Endothelial cell of umbilical vein (primary cell): ENCODE measurements around the gene EREG. TPM values are rescaled to one million over a fixed set of nuclear protein-coding genes. Genes with fewer than 3 reads are reported as not detected.

ENCODE experiments used
- BruUV-seq: library from RNA; stranded (reverse); fragments of 400-500 nt; replicated peaks from 2 replicates; lab custom pipeline; 2021; lab: Mats Ljungman, UMichigan
- CTCF ChIA-PET: fragments of 300-600, 350-600 bp; sonication (Branson Sonifier 250); formaldehyde crosslinking; loops from one replicate; lab custom pipeline; 2021; ENCODE audit warnings: antibody characterized with exemption, inconsistent platforms; lab: Charles Lee
- POLR2A ChIA-PET: fragments of 300-600, 350-600 bp; sonication (Branson Sonifier 250); formaldehyde crosslinking; loops from one replicate; lab custom pipeline; 2021; ENCODE audit warnings: antibody characterized with exemption, inconsistent platforms; lab: Charles Lee
- DNase-seq: peaks from one replicate; pipeline ENCODE4 v3.0.0-alpha.2; 2011; ENCODE audit warnings: low read depth, low spot score
- FAIRE-seq: peaks from 2 replicates; lab custom pipeline; 2011; peaks lifted over from hg19 to GRCh38; lab: Jason Lieb, UNC
- H2AFZ ChIP-seq: 2 replicates; pipeline ENCODE4 v1.6.0; 2012; ENCODE audit warnings: low read depth, low read length, control low read depth, inconsistent platforms
- H3K27ac ChIP-seq: 2 replicates; pipeline ENCODE4 v1.5.1; 2011; ENCODE audit warnings: low read depth, mild to moderate bottlenecking, control low read depth, low read length, moderate library complexity; ENCODE audit not compliant: insufficient read depth
- H3K27me3 ChIP-seq, 2 experiments: 2 replicates each; pipeline versions ENCODE4 v1.6.0 to v1.6.1; 2011; ENCODE audit warnings: low read length in 2 of 2, mixed read lengths in 1 of 2; ENCODE audit not compliant: control insufficient read depth in 2 of 2, insufficient read depth in 2 of 2
- H3K36me3 ChIP-seq, 2 experiments: 2 replicates in 1 of 2; 3 replicates in 1 of 2; pipeline ENCODE4 v1.5.1; 2011; ENCODE audit warnings: low read length in 2 of 2, mild to moderate bottlenecking in 1 of 2, moderate library complexity in 1 of 2; ENCODE audit not compliant: control insufficient read depth in 2 of 2, insufficient read depth in 2 of 2; ENCODE audit errors: extremely low read depth in 1 of 2
- H3K4me1 ChIP-seq: 3 replicates; pipeline ENCODE4 v1.5.1; 2011; ENCODE audit warnings: mild to moderate bottlenecking, low read length; ENCODE audit not compliant: control insufficient read depth, insufficient read depth; ENCODE audit errors: extremely low read depth
- H3K4me2 ChIP-seq: 2 replicates; pipeline ENCODE4 v1.6.1; 2011; ENCODE audit warnings: low read length, control low read depth, mixed read lengths; ENCODE audit not compliant: insufficient read depth
- H3K4me3 ChIP-seq, 3 experiments: fragments of 200-600 bp in 1 of 3; sonication (generic), shearing (Covaris generic) in 1 of 3; replicated peaks in 1 of 3; 2 replicates each; pipeline ENCODE4 v1.5.1; 2011 to 2016; ENCODE audit warnings: control low read depth in 3 of 3, low read length in 3 of 3, mild to moderate bottlenecking in 2 of 3, inconsistent platforms in 1 of 3, low read depth in 1 of 3, moderate library complexity in 1 of 3; ENCODE audit not compliant: insufficient read depth in 1 of 3
- H3K79me2 ChIP-seq: 2 replicates; pipeline ENCODE4 v1.6.0; 2012; ENCODE audit warnings: low read length, inconsistent platforms; ENCODE audit not compliant: control insufficient read depth, insufficient read depth
- H3K9ac ChIP-seq: replicated peaks from 2 replicates; pipeline ENCODE3; 2011; ENCODE audit warnings: low read length, control low read depth; ENCODE audit not compliant: insufficient read depth; ENCODE audit errors: extremely low read depth
- H3K9me1 ChIP-seq: replicated peaks from 3 replicates; pipeline ENCODE4 v1.6.0; 2011; ENCODE audit warnings: mild to moderate bottlenecking, low read length; ENCODE audit not compliant: control insufficient read depth, insufficient read depth; ENCODE audit errors: extremely low read depth
- H3K9me3 ChIP-seq: replicated peaks from 2 replicates; pipeline ENCODE4 v1.5.1; 2012; ENCODE audit warnings: low read length, inconsistent platforms; ENCODE audit not compliant: control insufficient read depth, insufficient read depth
- H4K20me1 ChIP-seq: replicated peaks from 2 replicates; pipeline ENCODE3; 2011; ENCODE audit warnings: mild to moderate bottlenecking, low read length; ENCODE audit not compliant: control insufficient read depth, insufficient read depth; ENCODE audit errors: extremely low read depth
- EZH2 ChIP-seq: IDR thresholded peaks from 2 replicates; pipeline ENCODE4 v1.6.1; 2012; ENCODE audit warnings: borderline replicate concordance, low read depth, mild to moderate bottlenecking, moderate library complexity, low read length, inconsistent platforms; ENCODE audit not compliant: severe bottlenecking
- FOS ChIP-seq: IDR thresholded peaks from 2 replicates; pipeline ENCODE4 v1.6.1; 2011; ENCODE audit warnings: mild to moderate bottlenecking, low read length, moderate library complexity, borderline replicate concordance; ENCODE audit not compliant: insufficient read depth
- GATA2 ChIP-seq: IDR thresholded peaks from 2 replicates; pipeline ENCODE4 v1.7.0; 2011; ENCODE audit warnings: low read depth, mild to moderate bottlenecking, moderate library complexity, mixed read lengths, low read length; ENCODE audit not compliant: insufficient read length, insufficient read depth
- JUN ChIP-seq: IDR thresholded peaks from 2 replicates; pipeline ENCODE4 v1.6.1; 2011; ENCODE audit warnings: borderline replicate concordance, low read depth; ENCODE audit not compliant: insufficient read length, insufficient read depth
- MYC ChIP-seq: IDR thresholded peaks from one replicate; pipeline ENCODE4 v1.6.1; 2011; ENCODE audit warnings: mild to moderate bottlenecking, low read depth, low read length
- POLR2A ChIP-seq: IDR thresholded peaks from 2 replicates; pipeline ENCODE4 v1.6.1; 2012; ENCODE audit warnings: low read depth, mild to moderate bottlenecking, control low read depth, low read length
- POLR2AphosphoS5 ChIP-seq: IDR thresholded peaks from 2 replicates; pipeline ENCODE4 v1.6.1; 2012; ENCODE audit warnings: low read depth, mild to moderate bottlenecking, control low read depth, low read length, moderate library complexity; ENCODE audit not compliant: insufficient read depth
- dilution Hi-C: fragments of 300-500 bp; cut with MboI; formaldehyde crosslinking; loops from one replicate; pipeline ENCODE4 v1.15.0; 2019; ENCODE audit warnings: low sequenced_read_pairs; ENCODE audit not compliant: extremely low pct_ligation_motif_present
- intact Hi-C: fragments of 100-400 bp; cut with micrococcal nuclease; formaldehyde crosslinking; loops from one replicate; pipeline ENCODE4 v1.10.0; 2022
- polyA plus RNA-seq, 4 experiments: library from polyadenylated mRNA; depleted of rRNA in 3 of 4; stranded (reverse) in 3 of 4; unstranded in 1 of 4; fragments of >200 nt; gene quantifications; 2 replicates each; pipeline versions ENCODE4 v1.2.1 to v1.2.3, GENCODE V29; 2011 to 2012; ENCODE audit warnings: missing spikeins in 1 of 4
- total RNA-seq: library from RNA; stranded (reverse); gene quantifications from 2 replicates; pipeline ENCODE4 v1.2.3, GENCODE V29; 2021
- TF ChIP-seq, protein P1 (sequence below): IDR thresholded peaks from 2 replicates; pipeline ENCODE4 v1.6.1; 2011; ENCODE audit not compliant: insufficient read depth, insufficient read length
- TF ChIP-seq, protein P2 (sequence below), 2 donors: IDR thresholded peaks; 1 replicate in 1 of 2; 2 replicates in 1 of 2; pipeline ENCODE4 v1.5.1; 2011; ENCODE audit warnings: low read length in 2 of 2, mild to moderate bottlenecking in 2 of 2, moderate library complexity in 2 of 2, control low read depth in 1 of 2, inconsistent platforms in 1 of 2, low read depth in 1 of 2; ENCODE audit not compliant: insufficient read depth in 1 of 2; ENCODE audit errors: extremely low read depth in 1 of 2

The EREG gene
- total and polyA plus RNA-seq, 2 donors (not counting 3 experiments of a cell fraction or from before 2014, with no cell fraction given), result not detected

DNA sequence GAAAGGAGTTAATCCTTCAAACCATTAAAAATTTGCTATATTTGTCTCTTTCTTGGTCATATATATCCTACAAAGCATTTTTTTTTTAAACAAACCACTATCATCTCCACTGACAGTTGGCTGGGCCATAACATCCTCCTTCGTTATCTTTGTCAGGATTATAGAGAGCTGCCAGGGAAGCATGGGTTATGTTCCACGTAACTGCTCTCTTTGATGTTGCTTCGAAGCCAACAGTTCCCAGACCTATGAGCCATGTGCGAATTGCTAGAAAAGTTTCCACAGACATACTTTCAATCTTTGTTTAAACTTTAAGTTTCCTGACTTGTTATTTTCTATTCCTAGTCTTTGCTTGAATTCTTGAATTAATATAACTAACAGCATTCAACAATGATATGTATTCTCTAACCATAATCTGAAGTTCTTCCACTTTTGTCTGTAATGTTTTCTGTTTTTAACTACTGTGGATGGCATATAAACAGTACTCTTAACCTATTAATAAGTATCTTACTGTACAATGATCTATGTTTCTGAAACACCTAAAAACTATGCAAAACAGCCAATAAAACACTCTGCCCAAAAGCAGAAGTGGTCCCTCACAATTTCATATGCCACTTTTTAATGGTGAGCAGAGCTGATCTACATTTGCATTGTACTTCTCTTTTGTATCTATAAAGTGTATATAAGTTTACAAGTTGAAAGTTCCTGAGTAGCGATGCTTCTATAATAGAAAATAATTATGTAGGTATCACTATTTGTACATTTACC is 37.9 kb downstream of the EREG start:
- no TSS peak for BruUV-seq
- Histone ChIP-seq H3K27me3 (no peaks in the 10 kb centered on the region), H3K79me2 (no peaks in the 10 kb centered on the region), H4K20me1 (no peaks in the 10 kb centered on the region), H3K9ac (no peak overlapping the region), H3K27ac (no peak overlapping the region), H2AFZ (no peak overlapping the region), H3K4me3 (no peak overlapping the region), H3K9me3 (no peaks in the 10 kb centered on the region), H3K9me1 (no peaks in the 10 kb centered on the region), H3K4me2 (no peak overlapping the region), H3K36me3 (no peaks in the 10 kb centered on the region), H3K4me1 (no peaks in the 10 kb centered on the region)
- dilution Hi-C loops (no loop called here), intact Hi-C loops (no loop called here)
- DNase-seq (no peak), FAIRE-seq (no peak)
- no peak for TF ChIP-seq GATA2
- TF ChIP-seq, protein P1, sequence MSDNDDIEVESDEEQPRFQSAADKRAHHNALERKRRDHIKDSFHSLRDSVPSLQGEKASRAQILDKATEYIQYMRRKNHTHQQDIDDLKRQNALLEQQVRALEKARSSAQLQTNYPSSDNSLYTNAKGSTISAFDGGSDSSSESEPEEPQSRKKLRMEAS, result no peak
- TF ChIP-seq FOS, result no peak
- TF ChIP-seq, protein P2, sequence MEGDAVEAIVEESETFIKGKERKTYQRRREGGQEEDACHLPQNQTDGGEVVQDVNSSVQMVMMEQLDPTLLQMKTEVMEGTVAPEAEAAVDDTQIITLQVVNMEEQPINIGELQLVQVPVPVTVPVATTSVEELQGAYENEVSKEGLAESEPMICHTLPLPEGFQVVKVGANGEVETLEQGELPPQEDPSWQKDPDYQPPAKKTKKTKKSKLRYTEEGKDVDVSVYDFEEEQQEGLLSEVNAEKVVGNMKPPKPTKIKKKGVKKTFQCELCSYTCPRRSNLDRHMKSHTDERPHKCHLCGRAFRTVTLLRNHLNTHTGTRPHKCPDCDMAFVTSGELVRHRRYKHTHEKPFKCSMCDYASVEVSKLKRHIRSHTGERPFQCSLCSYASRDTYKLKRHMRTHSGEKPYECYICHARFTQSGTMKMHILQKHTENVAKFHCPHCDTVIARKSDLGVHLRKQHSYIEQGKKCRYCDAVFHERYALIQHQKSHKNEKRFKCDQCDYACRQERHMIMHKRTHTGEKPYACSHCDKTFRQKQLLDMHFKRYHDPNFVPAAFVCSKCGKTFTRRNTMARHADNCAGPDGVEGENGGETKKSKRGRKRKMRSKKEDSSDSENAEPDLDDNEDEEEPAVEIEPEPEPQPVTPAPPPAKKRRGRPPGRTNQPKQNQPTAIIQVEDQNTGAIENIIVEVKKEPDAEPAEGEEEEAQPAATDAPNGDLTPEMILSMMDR (IDR thresholded peaks at IDR 0.05; ENCODE audit: extremely low read depth in 1 of 2, insufficient read depth in 1 of 2, low read depth in 1 of 2, low read length in 2 of 2), result no peak
- TF ChIP-seq EZH2, result no peak
- no peak for TF ChIP-seq POLR2A
- TF ChIP-seq JUN, result no peak
- TF ChIP-seq POLR2AphosphoS5, result no peak
- TF ChIP-seq MYC, result no peak
- CTCF ChIA-PET, result interaction anchor here (2.1 to 3.5 kb wide), 2 partner anchors 25 to 129 kb away, joined by 4 to 9 read pairs; no protein-coding TSS in a partner anchor
- POLR2A ChIA-PET, result no interaction called here
